Muscle of arm (tissue), 12 donors: Measurements from ENCODE around the gene EXOSC6. TPM values are rescaled to one million over a fixed set of nuclear protein-coding genes. Genes with fewer than 3 reads are reported as not detected.
"Not testable (repeated sequence)": the region's sequence is repeated elsewhere in the genome, so short reads cannot be mapped to it uniquely, and the experiment has no call there.

ENCODE experiments used
- DNase-seq: peaks from one replicate; pipeline ENCODE4 v3.0.0-alpha.2; 2013
- polyA plus RNA-seq, 12 donors: library from polyadenylated mRNA; unstranded; fragments of 120-200 nt; gene quantifications; one replicate each; pipeline ENCODE4 v1.2.1, GENCODE V29; 2013; ENCODE audit not compliant: insufficient read length in 12 of 12

EXOSC6 gene
- polyA plus RNA-seq, 12 donors = 9.8 to 81.1 (median 12.9) TPM

- not testable (repeated sequence) for DNase-seq
Measured at GRCh38 chr16:70203508-70203907, 48.2 kb downstream of the EXOSC6 start.

GRCh38 chr16:70200063-70200462, 51.7 kb downstream of the EXOSC6 start:
- not testable (repeated sequence) for DNase-seq

- not testable (repeated sequence) for DNase-seq
Measured at GRCh38 chr16:70199170-70199569, 52.6 kb downstream of the EXOSC6 start.

GRCh38 chr16:70198666-70199065, 53.1 kb downstream of the EXOSC6 start:
- DNase-seq = not testable (repeated sequence)

GRCh38 chr16:70198230-70198629, 53.5 kb downstream of the EXOSC6 start:
- not testable (repeated sequence) for DNase-seq

GRCh38 chr16:70197611-70198010, 54.1 kb downstream of the EXOSC6 start:
- not testable (repeated sequence) for DNase-seq

Other genes starting within 250 kb of the EXOSC6 start
- gene PDPR, start 137.6 kb downstream of the EXOSC6 start, polyA plus RNA-seq = 10 to 100 TPM; 15.4 to 59.3 (median 22.9) TPM
- gene CLEC18C, start 78.2 kb downstream of the EXOSC6 start, polyA plus RNA-seq = 1 to 10 TPM in 2 of 12 donors, under 1 TPM in 6, not detected in 4; 0.28 to 1.1 (median 0.53) TPM
- gene AARS1, start 37.6 kb upstream of the EXOSC6 start, polyA plus RNA-seq = 10 to 100 TPM in 11 of 12 donors, not detected in 1; 39.4 to 61.8 (median 57.4) TPM
- gene DDX19B, start 47.2 kb upstream of the EXOSC6 start, polyA plus RNA-seq = 10 to 100 TPM in 11 of 12 donors, not detected in 1; 18.3 to 31.4 (median 23.2) TPM
- gene DDX19A, start 95.0 kb upstream of the EXOSC6 start, polyA plus RNA-seq = 10 to 100 TPM in 11 of 12 donors, not detected in 1; 22.2 to 49.0 (median 39.4) TPM
- 10 to 100 TPM in 11 of 12 donors, not detected in 1; 22.6 to 40.6 (median 26.5) TPM for gene ST3GAL2, start 187.2 kb upstream of the EXOSC6 start, polyA plus RNA-seq
- 10 to 100 TPM in 2 of 12 donors, 1 to 10 TPM in 9, not detected in 1; 4.4 to 12.5 (median 7.5) TPM for gene FCSK, start 202.7 kb upstream of the EXOSC6 start, polyA plus RNA-seq